GM19240 (cell line): ENCODE measurements around the gene LRRC40.
"Not testable (repeated sequence)": the region's sequence is repeated elsewhere in the genome, so short reads cannot be mapped to it uniquely, and the experiment has no call there.

Experiments used
- DNase-seq: peaks from one replicate; pipeline ENCODE4 v3.0.0; 2011; ENCODE audit warnings: low spot score; ENCODE audit not compliant: insufficient read length

Gene LRRC40

DNA sequence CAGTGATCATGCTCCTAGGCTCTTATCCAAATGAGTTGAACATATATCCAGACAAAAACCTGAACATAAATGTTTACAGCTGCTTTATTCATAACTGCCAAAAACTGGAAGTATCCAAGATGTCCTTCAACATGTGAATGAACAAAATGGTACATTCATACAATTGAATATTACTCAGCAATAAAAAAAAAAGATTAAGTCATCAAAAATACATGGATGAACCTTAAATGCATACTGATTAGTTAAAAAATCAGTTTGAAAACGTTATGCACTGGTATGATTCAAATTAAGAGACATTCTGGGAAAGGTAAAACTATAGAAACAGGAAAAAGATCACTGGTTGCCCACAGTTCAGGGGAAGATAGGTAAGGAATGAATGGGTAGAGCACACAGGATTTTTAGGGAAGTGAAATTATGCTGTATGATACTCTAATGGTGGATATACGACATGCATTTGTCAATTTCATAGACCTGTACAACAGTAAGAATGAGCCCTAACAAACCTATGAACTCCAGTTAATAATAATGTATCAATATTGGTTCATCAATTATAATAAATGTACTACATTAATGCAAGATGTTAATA is 3.1 kb downstream of the LRRC40 start:
- no peak for DNase-seq

DNA sequence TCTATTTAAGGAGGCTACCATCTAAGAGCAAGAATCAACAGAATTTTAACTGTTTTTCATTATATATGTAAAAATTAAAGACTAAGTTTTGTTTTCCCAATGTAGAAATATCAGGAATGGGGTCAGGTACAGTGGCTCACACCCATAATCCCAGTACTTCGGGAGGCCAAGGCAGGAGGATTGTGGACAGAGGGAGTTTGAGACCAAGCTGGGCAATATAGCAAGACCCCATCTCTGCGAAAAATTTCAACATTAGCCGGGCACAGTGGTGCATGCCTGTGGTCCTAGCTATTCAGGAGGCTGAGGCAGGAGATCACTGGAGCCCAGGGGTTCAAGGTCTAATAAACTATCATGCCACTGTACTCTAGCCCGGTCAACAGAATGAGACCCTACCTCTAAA is 5.3 kb downstream of the LRRC40 start:
- no peak for DNase-seq

DNA sequence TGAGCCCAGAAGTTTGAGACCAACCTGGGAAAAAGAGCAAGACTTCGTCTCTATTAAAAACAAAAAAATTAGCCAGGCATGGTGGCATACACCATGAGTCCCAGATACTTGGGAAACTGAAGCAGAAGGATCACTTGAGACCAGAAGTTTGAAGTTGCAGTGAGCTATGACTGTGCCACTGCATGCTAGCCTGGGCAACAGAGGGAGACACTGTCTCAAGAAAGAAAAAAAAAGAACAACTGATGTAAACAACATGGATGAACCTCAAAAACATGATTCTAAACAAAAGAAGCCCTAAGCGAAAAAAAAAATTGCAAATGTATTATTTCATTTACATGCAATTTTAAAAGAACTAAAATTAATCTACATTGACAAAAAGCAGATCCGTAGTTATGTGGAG is 9.0 kb downstream of the LRRC40 start:
- no peak for DNase-seq

DNA sequence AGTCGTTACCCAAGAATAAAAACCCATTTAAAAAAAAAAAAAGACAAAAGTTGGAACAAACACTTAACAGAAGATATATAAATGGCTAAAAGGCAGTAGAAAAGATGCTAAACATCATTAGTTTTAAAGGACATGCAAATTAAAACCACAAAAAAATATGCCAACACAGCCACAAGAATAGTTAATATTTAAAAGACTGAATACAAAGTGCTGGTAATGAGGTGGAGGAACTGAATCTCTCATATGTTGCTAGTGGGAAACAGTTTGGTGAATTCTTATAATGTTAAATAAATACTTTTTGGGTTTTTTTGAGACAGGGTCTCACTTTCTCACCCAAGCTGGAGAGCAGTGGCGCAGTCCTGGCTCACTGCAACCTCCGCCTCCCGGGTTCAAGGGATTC is 10.0 kb downstream of the LRRC40 start:
- DNase-seq = no peak

DNA sequence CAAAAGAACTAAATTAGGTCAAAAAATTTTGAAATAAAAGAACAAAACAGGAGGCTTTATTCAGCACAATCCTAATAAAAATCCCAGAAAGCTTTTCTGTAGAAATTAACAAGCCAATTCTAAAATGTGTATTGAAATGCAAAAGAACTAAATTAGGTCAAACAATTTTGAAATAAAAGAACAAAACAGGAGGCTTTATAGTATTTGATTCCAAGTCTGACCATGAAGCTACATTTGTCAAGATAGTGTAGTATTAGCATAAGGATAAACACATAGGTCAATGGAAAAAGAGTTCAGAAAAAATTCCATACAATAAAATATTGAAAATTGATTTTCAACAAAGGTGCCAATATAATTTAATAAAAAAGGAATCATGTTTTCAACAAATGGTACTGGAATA is 10.8 kb downstream of the LRRC40 start:
- no peak for DNase-seq

DNA sequence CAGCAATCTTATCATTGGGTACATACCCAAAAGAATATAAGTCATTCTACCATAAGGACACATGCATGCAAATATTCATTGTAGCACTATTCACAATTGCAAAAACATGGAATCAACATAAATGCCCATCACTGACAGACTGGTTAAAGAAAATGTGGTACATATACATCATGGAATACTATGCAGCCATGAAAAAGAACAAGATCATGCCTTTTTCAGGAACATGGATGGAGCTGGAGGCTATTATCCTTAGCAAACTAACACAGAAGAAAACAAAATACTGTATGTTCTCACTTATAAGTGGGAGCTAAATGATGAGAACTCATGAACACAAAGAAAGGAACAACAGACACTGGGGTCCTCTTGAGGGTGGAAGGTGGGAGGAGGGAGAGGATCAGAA is 12.9 kb downstream of the LRRC40 start:
- DNase-seq = not testable (repeated sequence)

DNA sequence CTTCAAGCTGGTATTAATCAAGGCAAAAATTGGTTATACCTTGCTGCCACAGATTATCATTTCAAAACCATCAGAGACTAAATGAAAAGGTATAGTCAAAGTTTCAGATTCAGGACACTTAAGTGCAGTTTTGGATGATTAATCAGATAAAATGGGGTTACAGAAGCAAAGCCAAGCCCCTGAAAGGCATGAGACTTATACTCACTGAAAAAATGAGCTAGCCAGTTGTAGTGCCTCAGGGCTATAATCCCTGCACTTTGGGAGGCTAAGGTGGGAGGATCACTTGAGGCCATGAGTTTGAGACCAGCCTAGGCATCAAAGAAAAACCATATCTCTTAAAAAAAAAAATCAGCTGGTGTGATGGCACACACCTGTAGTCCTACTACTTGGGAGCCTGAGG is 15.2 kb downstream of the LRRC40 start:
- no peak for DNase-seq

DNA sequence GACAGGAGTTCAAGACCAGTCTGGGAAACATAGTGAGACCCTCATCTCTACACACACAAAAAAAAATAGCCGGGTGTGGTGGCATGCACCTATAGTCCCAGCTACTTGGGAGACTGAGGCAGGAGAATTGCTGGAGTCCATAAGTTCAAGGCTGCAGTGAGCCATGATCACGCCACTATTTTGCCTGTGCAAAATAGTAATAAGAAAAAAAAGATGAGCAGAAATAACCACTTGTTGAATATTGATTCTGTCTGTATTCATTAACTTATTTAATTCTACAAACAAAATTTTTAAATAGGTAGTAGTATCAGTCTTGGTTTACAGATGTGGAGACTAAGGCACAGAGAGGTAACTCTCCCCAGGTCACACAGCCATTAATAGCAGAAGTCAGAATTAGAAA is 16.9 kb downstream of the LRRC40 start:
- no peak for DNase-seq

DNA sequence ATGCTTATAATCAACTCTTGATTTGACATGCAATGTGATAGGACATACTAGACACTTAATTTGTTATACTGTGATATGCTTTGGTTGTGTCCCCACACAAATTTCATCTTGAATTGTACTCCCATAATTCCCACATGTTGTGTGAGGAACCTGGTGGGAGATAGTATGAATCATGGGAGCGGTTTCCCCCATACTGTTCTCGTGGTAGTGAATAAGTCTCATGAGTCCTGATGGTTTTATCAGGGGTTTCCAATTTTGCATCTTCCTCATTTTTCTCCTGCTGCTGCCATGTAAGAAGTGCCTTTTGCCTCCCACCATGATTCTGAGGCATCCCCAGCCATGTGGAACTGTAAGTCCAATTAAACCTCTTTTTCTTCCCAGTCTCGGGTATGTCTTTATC is 20.2 kb downstream of the LRRC40 start:
- DNase-seq = not testable (repeated sequence)

DNA sequence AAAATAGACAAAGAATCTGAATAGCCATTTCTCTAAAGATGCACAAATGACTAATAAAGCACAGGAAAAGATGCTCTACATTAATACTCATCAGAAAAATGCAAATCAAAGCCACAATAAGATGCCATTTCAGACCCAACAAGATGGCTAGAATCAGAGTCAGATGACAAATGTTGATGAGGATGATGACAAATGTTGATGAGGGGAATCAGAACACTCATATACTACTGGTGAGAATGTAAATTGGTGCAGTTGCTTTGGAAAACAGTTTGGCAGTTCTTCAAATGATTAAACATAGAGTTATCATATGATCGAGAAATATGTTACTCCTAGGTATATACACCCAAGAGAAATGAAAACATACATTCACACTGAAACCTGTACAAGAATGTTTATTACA is 33.9 kb downstream of the LRRC40 start:
- DNase-seq = no peak

DNA sequence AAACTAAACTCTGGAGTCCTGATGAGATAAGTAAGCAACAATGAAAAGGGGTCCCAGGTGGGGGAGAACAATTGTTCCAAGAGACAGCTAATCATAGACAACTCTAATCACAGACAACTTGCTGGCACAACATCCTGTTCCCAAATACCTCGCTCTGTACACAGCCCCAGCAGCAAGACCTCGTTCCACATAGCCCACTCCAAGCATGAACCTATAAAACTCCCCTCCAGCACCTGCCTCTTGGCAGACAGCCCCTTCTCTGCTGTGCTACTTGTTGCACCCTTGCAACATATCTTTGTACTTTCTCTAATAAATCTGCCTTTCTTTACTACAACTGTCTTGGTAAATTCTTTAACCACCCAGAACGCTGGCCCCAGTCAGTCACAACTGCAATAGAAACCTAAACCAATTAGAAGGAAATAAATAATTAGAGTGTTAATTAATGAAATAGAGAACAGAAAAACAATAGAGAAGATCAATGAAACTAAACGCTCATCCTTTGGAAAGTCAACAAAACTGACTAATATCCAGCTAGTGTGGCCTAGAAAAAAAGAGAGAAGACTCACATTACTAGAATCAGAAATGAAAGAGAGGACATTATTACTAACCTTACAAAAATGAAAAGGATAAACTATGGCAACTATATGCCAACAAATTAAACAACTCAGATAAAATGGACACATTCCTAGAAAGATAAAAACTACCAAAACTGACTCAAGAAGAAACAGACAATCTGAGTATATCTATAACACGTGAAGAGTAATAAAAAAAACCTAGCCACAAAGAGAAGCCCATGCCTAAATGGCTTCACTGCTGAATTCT is 36.1 kb downstream of the LRRC40 start:
- no peak for DNase-seq

DNA sequence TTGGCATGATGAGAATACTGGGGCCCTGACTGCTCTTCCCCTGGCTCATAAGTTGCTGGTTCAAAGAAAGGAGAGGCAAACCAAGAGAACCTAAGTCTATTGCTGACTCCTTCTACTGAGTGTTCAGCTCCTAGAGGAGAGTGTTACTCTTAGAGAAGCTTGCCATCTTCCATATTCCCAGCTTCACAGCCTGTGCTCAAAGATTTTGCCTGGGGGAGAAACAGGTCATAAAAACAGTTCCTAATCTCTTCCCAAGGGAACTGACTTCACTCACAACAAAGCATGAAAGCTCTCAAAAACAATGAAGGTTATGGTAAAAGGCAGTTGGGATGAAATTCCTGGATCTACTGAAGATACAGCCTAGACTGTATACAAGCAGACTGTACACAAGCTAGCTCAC is 37.1 kb downstream of the LRRC40 start:
- no peak for DNase-seq

DNA sequence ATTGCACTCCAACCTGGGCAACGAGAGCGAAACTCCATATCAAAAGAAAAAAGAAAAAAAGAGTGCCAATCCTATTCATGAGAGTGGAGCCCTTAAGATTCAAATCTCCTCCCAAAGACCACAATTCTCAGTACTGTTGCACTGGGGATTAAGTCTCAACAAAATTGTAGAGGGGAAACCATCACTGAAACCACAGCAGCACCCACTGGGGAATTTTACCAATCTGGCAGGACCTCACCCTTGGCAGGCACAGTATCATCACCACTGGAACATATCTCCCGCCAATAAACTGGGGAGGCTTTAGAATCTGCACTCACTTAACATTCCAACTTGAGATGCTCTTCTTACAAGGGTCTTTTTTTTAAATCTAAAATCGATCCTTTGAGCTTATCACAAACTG is 41.0 kb downstream of the LRRC40 start:
- no peak for DNase-seq

DNA sequence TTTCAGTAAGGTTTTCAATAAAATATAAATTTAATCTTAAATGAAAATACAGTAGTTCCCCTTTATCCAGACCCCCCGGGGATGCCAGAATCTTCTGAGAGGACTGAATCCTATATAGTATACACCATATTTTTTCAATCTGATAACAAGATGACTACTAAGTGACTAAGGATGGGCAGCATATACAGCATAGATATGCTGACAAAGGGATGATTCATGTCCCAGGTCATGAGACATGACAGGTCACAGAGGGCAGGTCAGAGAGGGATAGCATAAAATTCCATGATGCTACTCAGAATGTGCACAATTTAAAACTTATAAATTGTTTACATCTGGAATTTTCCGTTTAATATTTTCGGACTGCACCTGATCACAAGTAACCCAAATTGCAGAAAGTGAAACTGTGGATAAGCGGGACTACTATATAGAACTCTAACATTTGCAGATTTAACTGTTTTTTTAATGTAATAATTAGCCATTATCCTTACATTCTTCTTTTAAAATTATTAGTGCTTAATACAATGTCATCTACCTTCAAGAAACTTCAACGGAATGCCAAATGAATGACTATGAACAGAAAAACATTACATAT is 48.8 kb downstream of the LRRC40 start:
- no peak for DNase-seq

DNA sequence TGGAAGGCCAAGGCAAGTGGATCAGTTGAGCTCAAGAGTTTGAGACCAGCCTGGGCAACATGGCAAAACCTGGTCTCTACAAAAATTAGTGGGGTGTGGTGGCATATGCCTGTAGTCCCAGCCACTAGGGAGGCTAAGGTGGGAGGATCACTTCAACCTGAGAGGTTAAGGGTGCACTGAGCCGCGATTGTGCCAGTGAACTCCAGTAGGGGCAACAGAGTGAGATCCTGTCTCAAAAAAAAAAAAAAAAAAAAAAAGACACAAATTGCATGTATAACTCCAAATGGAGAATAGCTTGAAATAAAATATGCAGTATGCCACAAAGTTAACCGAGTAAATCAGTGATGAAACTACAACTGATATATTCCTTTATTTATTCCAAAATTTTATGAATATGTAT is 51.6 kb downstream of the LRRC40 start:
- DNase-seq = no peak

DNA sequence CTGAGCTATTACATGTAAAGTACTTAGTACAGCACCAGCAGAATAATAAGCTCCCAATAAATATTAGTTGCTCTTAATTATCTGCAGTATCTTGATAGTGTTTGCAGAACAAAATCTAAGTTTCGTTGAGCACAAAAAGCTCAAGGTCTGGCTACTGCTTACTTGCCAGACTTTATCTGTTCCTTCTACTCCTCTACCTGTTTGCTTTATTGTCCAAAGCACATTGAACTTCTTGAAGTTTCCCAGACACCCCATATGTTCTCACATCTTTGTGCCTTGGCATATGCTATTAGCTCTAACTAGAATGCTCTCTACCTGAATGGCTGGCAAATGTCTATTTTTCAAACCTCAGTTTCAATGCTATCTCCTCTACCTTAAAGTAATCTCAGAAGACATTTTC is 54.9 kb downstream of the LRRC40 start:
- DNase-seq = no peak

DNA sequence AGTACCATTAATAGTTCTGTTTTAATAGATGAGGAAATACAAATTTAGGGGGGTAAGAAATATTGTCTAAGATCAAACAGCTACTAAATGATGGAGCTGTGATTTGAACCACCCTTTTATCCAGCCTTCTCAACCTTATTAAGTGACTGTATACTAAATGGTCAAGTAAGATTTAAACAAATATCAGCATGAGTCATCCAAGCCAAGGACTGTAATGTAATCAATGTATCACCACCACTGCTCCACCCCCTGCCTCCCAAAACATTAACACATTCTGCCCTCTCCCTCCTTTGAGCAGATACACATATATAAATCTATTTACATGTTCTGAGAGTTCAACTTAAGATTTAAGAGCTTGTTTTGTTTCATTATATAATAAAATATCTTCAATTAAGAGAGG is 58.9 kb downstream of the LRRC40 start:
- no peak for DNase-seq

DNA sequence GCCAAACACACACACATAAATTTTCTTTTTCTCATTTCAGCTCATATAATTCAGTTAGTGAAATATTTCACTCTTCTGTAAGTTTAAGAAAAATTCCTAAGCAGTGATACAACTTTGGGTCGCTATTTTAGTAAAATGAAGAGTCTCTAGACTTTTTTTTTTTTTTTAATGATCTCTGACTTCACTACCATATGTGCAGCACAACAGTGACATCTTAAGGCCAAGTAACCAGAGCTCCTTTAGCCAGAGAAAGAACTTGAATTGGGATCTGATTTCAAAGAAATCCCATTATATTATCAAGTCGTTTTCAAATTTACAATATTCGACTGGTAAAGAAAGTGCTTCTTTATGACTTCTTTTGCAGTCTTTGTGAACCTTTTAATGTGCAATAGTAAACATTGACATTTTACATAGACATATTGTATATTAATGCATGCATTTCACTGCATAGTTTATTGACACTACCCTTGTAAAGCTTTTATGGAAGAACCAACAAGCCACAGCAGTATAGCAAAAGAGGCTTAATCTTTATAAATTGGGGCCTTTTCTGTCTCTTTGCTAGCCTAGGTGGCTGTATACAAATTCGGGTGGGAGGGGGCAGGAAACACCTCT is 62.2 kb downstream of the LRRC40 start:
- no peak for DNase-seq

DNA sequence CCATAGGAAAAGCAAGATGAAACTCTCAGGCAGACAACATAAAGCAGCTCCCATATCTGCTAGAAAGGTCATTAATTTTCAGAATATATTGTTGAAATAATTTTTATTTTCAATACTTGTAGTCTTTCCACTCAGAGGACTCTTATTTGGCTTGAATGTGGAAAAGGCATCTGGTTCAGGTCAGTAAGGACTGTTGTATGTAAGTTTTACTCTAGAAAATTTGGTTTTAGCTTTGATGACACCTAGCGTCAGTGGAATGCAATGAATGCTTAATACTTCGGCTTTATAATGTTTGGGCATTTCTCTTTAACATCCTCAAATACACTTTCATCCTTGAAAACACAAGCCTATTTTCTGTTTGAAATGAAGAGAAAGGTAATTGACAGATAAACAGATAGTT is 63.3 kb downstream of the LRRC40 start:
- no peak for DNase-seq

DNA sequence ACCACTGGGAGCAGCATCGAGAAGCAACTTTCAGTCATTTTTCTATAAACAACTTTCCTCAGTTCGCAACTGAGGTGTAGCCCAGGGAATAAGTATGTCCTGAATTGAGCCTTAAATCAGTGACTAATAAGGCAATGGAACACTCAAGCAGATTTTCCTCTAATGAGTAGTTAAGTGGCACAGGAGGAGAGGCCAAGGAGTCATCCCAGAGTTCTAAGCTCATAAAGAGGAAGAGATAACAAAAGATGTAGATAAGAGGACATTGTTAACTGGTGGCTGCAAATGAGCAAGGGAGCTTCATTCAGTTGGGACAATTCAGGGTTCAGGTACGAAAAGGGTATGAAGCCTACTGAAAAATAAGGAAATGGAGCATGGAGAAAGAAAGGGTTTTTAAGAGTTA is 64.5 kb downstream of the LRRC40 start:
- DNase-seq = no peak

DNA sequence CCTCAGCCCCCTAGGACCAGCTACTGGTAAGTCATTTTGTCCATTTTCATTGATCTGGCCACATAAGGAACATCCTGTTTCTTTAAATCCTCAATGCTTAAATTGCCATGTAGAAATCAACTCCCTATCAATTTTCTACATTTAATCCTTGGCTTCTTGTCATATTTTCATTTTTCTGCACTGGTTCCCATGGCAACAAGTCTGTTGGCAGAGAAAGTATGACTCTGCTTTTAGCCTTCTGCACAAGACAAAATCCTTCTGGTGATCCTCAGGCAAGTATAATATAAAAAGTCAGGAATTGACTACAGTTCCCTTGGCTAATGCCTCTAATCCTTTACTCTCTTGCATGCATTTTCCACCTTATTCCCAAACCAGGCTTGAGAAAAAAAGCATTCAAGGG is 65.0 kb downstream of the LRRC40 start:
- DNase-seq = no peak

DNA sequence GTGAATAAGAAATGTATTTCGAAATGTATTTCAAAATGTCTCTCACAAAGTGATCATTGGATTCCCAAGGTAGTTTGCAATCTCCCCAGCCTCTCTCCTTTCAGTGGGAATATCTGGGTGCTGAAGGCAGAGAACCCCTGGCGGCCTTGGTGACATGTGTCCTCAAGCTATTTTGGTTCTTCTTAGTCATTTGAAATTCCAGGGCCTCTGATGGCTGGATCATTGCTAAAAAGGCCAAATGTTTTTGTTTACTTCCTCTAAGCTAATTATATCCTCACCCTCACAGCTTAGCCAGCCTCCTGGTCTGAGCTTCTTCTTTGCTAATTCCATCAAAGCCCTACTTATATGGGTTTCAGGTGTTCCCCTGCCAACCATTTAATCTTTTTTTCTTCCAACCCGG is 71.2 kb downstream of the LRRC40 start:
- DNase-seq = no peak

DNA sequence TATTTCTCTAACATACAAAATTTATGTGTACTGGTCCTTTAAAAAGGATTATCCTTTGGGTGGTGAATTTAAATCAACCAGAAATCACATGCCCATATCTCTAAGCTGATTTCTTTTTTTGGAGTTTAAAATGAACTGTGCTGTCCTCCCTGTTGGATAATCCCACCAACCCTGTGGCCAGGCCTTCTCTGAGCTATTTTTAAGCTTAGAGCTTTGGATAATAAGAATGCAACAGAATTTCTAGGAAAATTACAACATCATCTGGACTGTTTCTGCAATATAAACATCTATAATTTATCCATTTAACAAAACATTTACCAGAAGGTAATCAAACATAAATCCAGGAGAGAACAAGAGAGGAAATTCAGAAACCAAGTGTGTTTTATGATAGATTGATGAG is 88.3 kb downstream of the LRRC40 start:
- DNase-seq = no peak
